Measurements from ENCODE around the gene TBXAS1.

GRCh38 chr7:140022582-140023211 lies 193.6 kb downstream of the TBXAS1 start:
- TF ChIP-seq EZH2phosphoT487 (IDR thresholded peaks at IDR 0.05; ENCODE audit: low read length): no peak
- TF ChIP-seq EZH2 (optimal IDR thresholded peaks at IDR 0.05; ENCODE audit: low read depth, low read length): no peak
